ELF-1 (cell line): ENCODE measurements around the gene FBL.

Source experiments
- DNase-seq: peaks from one replicate; pipeline ENCODE4 v3.0.0-alpha.2; 2016; ENCODE audit warnings: low read depth, low spot score

FBL gene

GRCh38 chr19:39795001-39795400 is 51.2 kb downstream of the FBL start:
- no peak for DNase-seq

GRCh38 chr19:39792999-39793546 is 53.1 kb downstream of the FBL start:
- DNase-seq: peak; percentile 87

DNA sequence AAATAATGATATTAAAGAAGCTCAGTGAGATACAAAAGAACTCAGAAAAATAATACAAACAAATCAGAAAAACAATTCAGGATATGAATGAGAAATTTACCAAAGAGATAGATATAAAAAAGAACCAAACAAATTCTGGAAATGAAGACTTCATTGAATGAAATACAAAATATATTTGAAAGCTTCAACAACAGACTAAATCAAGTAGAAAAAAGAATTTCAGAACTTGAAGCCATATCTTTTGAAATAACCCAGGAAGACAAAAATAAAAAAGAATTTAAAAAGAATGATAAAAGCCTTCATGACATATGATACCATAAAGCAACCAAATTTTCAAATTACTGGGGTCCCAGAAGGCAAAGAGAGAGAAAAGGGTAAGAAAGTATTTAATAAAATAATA is 57.9 kb downstream of the FBL start:
- DNase-seq: no peak
